GM18505 (cell line): ENCODE results near the gene ICAM2.

Source experiments
- ATAC-seq: cut with Tn5 transposase; IDR thresholded peaks from one replicate; pipeline ENCODE4 v1.9.1; 2021; ENCODE audit not compliant: unreplicated experiment
- POLR2A ChIP-seq: IDR thresholded peaks from 4 replicates; pipeline ENCODE4 v1.6.1; 2011; ENCODE audit warnings: borderline replicate concordance; ENCODE audit not compliant: insufficient read depth, insufficient read length; ENCODE audit errors: extremely low read depth

ICAM2 gene

DNA sequence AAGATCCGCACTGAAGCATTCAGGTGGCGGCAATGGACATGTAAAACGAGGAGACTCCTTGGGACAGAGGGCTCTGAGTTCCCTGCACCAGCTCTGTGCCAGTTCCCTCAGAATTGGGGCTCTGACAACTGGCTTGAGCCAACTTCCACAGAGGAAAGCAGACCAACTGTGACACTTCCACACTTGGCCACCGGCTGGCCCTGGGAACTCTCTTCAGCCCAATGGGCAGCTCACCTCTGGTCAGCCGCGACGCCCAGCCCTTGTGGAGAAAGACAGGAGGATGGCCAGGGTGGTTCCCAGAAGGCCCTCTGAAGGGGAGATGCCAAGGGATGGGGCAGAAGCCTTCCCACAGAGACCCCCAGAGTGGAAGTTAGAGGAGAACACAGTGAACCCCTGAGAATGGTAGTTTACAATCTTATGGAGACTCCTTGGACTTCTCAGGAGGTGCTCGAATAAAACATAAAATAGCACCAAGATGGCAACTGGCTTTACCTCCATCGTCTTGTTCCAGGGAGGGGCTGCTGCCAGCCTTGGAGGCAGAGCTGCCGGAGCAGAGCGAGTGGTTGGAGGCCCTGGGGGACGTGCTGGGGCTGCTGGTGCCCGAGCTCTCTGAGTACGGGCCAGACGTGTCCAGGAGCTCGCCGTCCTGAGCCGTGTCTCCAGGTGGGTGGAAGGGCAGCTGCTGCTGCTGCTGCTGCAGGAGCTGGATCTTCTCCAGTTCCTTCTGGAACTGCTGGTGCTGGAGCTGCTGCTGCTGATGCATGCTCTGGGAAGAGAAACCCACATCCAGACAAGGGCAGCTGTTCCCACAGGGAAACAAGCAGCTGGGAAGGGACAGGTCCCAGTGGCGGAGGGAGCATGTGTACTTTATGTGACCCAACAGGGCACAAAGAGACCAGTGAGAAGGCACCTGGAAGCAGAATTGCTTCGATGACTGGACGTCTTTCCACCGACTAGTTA lies 35.0 kb upstream of the ICAM2 start:
- TF ChIP-seq POLR2A, result no peak
- no peak for ATAC-seq

- ATAC-seq, result no peak
- no peak for TF ChIP-seq POLR2A
These were observed 33.9 kb upstream of the ICAM2 start for GRCh38 chr17:64054304-64054703.

DNA sequence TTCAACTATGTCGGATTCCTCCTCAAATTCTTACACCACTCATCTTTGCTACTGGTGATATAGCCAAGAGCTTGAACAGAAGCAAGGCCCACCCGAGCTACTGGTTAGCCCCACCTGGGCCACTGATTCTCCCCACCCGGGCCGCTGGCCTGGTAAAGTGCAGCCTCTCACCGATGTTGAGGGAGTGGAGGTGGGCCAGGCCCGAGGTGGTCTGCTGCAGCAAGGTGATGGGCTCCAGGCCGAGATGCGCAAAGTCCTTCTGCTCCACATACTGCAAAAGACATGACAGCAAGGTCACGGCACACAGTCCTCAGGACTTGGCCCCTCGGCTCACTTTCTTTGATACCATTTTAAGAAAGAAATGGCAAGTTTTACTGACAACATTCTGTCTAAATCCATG lies 32.7 kb upstream of the ICAM2 start:
- ATAC-seq, result no peak
- TF ChIP-seq POLR2A, result no peak

DNA sequence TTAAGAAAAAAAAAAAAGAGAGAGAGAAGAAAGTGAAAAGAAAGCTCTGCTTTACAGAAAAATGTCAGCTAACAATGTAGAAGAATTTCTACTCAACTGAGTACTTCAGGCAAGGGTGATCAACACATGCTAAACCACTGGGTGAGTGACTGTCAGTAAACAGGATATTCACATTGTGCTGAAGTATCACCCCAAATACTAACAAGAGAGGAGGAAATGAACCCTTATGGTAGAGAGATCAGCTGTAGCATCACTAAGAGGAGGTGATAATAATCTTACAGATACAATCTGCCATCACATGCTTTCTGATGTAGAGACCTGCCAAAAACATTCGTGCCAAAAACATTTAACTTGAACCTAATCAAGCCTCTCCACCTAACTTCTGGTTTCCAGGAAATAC lies 30.7 kb upstream of the ICAM2 start:
- TF ChIP-seq POLR2A, result no peak
- no peak for ATAC-seq

DNA sequence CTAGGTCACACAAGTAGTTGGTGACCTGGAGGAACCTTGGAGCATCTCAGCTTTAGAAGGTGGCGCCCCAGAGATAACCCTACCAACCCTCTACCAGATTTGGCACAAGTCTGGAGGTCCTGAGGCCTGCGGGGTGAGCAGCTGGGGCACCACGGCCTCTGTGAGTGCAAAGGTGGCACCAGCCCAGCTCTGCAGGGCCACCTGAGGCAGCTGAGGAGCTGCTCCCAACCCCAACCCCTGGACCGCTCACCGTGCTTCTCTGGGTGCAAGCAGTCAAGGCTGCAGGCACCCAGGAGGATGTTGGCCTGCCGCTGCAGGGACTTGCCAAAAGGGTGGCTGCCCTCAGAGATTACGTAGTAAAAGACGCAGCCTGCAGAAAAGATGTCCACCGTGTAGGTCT lies 28.4 kb upstream of the ICAM2 start:
- no peak for ATAC-seq
- TF ChIP-seq POLR2A, result no peak

DNA sequence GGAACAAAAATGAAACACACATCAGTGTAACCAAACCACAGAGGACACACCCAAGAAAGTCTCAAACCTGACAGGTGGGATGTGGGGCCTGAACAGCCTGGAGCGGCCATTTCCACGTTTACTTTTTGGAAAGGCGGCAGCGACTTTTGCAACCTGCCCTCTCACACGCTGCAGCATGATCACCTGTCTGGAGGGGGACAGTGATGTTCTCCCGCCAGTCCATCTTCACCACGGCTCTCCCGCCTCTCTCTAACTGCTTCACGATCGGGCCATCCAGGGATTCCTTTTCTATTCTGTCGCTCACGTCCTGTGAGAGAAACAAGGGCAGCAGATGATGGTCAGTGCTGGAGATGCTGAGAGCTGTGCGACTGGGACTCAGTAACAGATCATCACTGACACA lies 24.7 kb upstream of the ICAM2 start:
- ATAC-seq, result no peak
- no peak for TF ChIP-seq POLR2A

GRCh38 chr17:64042700-64043485 lies 22.5 kb upstream of the ICAM2 start:
- no peak for TF ChIP-seq POLR2A
- ATAC-seq, result no peak

DNA sequence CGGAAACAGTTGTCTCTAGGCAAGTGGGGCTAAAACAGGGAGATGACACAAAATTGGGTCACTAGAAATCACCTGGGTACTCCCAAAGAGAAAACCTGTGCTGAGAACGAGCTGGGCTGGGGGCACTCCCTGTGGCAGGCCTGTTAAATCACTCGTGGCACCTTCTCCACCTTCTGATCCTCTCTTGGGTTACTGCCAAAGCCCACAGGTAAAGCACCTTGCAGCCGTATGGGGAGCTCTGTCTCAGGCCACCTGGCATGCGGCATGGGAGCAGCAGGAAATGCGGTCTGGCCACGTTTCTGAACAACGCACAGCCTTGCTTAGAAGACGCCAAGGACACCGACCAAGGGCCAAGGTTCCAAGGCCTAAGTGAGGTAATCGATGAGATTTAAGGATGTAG lies 21.5 kb upstream of the ICAM2 start:
- no peak for ATAC-seq
- TF ChIP-seq POLR2A, result no peak

DNA sequence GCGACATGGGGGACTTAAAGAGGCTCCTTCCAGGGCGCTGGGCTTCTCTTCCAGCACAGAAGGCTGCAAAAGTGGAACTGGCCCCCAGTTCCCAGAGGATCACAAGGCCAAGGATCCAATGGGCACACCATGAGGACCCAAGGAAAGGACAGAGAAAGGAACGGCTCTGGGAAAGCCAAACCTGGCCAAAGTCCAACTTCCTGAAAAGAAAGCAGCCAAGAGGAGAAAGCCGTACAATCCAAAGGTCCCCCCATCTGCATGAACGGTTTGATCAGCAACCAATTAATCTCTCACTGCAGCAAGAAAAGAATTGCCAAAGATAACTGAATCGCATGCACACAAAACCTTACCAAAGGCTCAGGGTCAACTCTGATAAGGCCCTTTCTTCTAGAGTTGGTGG lies 19.8 kb upstream of the ICAM2 start:
- no peak for ATAC-seq
- no peak for TF ChIP-seq POLR2A

GRCh38 chr17:64039106-64039400 lies 18.6 kb upstream of the ICAM2 start:
- no peak for TF ChIP-seq POLR2A
- ATAC-seq, result no peak

GRCh38 chr17:64038331-64039105 lies 18.1 kb upstream of the ICAM2 start:
- no peak for ATAC-seq
- no peak for TF ChIP-seq POLR2A

DNA sequence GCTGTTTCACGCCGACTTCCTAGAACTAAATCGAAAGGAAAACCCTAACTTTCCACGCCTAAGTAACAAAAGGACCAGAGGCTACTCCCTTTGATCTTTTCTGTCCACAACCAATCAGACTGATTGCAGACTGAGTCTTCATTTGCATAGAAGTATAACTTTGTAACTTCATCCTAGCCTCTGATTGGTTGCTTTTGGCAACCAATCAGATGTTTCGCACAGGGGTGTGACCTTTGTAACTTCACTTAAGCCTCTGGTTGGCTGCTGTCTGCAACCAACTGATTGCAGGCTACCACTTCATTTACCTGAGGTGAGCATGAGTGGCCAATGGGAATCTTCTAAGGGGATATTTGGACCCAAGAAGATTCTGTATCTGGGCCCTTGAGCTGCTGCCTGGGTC lies 17.4 kb upstream of the ICAM2 start:
- ATAC-seq, result no peak

DNA sequence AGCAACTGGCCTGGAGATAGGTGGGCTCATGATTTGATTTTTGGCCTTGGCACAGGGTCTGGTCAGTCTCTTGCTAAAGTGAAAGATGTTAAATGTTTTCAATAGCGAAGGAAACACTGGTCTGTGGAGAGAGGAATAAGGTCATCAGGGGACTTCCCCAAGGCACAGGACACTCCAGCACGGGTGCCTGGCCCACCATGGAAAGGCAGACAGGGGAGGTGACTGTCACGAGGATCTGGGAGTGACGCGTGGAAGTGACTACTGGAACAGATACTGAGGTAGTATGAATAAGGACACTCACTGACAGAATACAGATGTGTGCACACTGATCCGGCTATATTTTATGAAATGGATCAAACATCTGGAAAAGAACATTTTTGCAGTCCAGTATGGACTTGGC lies 16.7 kb upstream of the ICAM2 start:
- TF ChIP-seq POLR2A, result no peak
- no peak for ATAC-seq

More for the DNA sequence above, 17.4 kb upstream of the ICAM2 start:
- TF ChIP-seq POLR2A, result no peak
